ENCODE data around the gene SPECC1. TPM values are rescaled to one million over a fixed set of nuclear protein-coding genes. Genes with fewer than 3 reads are reported as not detected.

SPECC1 gene, protein sequence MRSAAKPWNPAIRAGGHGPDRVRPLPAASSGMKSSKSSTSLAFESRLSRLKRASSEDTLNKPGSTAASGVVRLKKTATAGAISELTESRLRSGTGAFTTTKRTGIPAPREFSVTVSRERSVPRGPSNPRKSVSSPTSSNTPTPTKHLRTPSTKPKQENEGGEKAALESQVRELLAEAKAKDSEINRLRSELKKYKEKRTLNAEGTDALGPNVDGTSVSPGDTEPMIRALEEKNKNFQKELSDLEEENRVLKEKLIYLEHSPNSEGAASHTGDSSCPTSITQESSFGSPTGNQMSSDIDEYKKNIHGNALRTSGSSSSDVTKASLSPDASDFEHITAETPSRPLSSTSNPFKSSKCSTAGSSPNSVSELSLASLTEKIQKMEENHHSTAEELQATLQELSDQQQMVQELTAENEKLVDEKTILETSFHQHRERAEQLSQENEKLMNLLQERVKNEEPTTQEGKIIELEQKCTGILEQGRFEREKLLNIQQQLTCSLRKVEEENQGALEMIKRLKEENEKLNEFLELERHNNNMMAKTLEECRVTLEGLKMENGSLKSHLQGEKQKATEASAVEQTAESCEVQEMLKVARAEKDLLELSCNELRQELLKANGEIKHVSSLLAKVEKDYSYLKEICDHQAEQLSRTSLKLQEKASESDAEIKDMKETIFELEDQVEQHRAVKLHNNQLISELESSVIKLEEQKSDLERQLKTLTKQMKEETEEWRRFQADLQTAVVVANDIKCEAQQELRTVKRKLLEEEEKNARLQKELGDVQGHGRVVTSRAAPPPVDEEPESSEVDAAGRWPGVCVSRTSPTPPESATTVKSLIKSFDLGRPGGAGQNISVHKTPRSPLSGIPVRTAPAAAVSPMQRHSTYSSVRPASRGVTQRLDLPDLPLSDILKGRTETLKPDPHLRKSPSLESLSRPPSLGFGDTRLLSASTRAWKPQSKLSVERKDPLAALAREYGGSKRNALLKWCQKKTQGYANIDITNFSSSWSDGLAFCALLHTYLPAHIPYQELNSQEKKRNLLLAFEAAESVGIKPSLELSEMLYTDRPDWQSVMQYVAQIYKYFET
- 47.6 to 63.9 TPM (median 49.1 TPM) in 5 replicates for total RNA-seq (2022; extraction: Qiagen RNA extraction; ENCODE audit: low read depth)

DNA sequence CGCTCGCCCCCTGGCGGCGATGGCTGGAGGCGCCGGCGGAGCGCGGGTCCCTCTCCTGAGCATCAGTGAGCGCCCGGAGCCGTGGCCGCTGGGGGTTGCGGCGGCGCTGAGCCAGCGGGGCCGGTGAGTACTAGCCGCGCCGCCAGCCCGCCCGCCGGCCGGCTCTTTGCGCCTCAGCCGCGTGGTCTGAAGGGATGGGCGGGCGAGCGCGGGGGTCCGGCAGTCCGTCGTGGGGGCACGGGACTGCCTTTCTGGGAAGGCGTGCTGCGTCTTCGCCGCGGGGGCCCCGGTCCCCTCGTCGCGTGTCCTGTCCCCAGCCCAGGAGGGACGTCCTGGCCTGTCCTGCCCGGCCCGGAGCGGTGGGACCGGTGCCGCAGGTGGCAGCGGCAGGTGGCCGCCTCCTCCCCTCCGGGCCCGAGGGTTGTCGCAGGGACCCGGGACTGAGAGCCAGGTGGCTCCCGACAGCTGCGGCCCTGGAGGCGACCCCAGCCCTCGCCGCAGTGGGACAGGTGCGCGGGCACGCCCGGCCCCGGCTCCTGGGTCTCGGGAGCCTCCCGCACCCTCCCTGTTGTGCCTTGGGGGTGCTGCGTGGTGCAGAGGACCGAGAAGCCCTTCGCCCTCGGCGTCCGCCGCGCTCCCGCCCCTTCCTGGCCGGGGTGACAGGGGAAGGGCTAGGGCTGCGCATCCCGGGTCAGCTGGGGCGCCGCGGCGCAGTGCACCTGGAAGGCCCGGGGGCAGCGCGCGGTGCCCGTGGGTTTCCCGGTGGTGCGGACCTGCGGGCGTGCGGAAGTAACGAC is at the start of gene SPECC1:
SPECC1 (plus strand) TSS at position 58 of the 797 bp plus-strand sequence. CDS start 87,293 bp downstream, outside the sequence.

DNA sequence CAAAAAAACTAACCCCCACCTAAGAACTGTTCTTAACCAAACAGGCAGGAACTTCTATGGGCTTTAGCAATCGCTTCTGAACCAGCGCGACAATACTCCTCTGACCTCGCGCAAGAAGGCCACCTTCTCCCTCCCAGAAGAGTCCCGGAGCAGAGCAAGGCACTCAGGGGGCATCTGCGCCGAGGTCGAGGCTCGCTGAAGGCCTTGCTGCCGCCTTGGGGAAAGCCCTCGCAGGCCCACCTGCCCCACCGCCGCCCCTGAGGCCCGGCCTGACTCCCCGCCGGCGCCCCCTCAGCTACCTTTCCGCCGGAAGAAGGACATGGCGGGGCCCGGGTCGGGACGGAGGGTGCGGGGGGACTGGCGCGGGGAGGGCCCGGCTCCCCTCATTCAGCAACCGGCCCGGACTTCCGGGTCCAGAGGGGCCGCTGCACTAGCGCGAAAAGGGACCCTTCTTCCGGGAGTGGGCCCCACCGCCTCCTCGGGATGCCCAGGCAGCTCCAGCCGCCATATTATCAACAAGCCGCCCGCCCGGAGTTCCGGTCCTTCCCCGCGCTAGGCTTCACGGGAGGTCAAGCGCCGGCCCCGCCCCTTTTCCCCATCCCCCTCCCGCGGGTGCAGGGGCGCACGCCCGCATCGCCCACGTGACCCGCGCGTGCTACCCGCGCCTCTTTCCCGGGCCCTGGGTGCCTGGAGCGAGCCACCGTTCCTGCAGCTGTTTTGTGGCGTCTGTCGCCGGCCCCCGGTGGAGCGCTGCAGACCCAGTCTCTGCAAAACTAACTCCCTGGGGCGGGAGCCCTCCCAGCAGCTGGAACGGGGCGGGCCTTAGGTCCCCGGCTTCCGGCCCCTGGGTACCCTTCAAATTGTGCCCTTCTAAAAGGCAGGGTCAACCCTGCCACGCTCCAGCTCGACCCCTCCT is 31.6 kb upstream of the SPECC1 start, which contains the start of gene AKAP10:
AKAP10 (minus strand) TSS at position 536 of the 916 bp plus-strand sequence; CDS start at position 387, 149 bp downstream.

Other genes starting within 250 kb of the SPECC1 start
- 10.2 to 16.2 TPM (median 13.4 TPM) in 5 replicates for gene ULK2, start 141.4 kb upstream of the SPECC1 start, total RNA-seq (2022; extraction: Qiagen RNA extraction; ENCODE audit: low read depth)
- 17.6 to 21.3 TPM (median 20.7 TPM) in 5 replicates for gene AKAP10, start 31.5 kb upstream of the SPECC1 start, total RNA-seq (2022; extraction: Qiagen RNA extraction; ENCODE audit: low read depth)